ELR (cell line): ENCODE results near the gene PCTP.

Experiments
- DNase-seq: peaks from one replicate; pipeline ENCODE4 v3.0.0-alpha.2; 2015; ENCODE audit warnings: low read depth

Gene PCTP

DNA sequence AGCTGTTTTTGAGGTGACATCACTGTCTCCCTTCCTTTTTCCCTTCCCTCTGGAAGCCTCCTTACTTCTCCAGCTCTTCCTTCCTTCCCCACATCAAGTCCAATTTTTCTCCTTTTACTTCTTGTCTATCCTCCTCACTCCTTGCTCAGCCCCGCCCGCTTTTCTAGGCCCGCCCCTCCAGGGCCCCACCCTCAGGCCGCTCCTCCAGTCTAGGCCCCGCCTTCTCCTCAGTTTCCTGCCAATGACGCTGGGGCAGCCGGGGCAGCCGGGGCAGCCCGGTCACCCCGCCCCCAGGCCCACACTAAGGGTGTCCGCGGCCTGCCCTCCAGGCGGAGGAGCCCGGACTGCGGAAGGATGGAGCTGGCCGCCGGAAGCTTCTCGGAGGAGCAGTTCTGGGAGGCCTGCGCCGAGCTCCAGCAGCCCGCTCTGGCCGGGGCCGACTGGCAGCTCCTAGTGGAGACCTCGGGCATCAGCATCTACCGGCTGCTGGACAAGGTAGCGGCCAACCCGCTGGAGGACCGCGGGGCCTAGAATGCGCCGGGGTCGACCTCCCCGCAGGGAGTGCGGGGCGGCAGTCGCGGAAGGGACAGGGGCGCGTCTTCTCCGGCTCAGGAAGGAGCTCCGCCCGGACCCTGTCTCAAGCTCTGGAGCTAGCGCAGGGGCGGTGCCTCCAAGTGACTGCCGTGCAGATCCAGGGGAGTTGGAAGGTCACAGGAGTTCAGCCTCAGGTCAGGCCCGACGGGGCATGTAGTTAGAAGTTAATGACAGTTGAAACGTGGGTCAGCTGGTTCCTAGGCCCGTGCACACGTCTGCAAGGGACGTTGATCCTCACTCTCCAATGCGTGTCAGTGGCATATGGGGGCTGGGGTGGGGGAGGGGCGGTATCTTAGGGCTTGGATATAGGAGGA lies at the start of gene PCTP:
Gene PCTP (plus strand): TSS at position 302 of the 908 bp plus-strand sequence. CDS start 53 bp downstream, at position 355.
- peak; percentile 96 for DNase-seq

DNA sequence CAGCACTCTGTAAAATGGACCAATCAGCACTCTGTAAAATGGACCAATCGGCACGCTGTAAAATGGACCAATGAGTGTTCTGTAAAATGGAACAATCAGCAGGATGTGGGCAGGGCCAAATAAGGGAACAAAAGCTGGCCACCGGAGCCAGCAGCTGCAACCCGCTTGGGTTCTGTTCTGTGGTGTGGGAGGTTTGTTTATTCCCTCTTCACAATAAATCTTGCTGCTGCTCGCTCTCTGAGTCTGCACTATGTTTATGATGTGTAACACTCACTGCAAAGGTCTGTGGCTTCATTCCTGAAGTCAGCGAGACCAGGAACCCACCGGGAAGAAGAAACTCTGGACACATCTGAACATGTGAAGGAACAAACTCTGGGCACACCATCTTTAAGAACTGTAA lies 48.7 kb upstream of the PCTP start:
- no peak for DNase-seq

DNA sequence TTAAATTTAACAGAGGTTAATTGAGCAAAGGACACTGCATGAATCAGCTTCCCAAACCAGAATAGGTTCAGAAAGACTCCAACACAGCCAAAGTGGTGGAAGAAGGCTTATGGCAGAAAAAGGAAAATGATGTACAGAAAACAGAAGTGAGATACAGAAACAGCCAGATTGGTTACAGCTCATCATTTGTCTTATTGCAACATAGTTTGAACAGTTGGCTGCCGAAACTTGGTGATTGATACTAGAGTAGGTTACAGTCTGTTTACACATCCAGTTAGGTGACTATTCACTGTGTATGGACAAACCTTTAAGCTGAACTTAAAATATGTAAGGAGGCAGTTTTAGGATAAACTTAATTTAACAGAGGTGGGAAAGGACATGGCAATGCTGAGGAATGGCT lies 46.5 kb upstream of the PCTP start:
- no peak for DNase-seq

DNA sequence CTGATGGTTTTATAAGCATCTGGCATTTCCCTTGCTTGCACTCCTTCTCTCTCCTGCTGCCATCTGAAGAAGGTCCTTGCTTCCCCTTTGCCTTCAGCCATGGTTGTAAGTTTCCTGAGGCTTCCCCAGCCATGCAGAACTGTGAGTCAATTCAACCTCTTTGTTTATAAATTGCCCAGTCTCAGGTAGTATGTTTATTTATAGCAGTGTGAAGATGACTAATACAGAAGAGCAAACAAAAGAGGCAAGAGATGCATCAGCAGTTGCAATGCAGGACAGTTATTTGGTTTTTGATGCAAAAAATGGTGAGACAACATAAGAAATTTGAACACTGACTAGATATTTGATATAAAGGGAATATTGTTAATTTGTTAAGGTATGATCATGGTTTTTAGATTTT lies 45.0 kb upstream of the PCTP start:
- DNase-seq = peak; percentile 40

DNA sequence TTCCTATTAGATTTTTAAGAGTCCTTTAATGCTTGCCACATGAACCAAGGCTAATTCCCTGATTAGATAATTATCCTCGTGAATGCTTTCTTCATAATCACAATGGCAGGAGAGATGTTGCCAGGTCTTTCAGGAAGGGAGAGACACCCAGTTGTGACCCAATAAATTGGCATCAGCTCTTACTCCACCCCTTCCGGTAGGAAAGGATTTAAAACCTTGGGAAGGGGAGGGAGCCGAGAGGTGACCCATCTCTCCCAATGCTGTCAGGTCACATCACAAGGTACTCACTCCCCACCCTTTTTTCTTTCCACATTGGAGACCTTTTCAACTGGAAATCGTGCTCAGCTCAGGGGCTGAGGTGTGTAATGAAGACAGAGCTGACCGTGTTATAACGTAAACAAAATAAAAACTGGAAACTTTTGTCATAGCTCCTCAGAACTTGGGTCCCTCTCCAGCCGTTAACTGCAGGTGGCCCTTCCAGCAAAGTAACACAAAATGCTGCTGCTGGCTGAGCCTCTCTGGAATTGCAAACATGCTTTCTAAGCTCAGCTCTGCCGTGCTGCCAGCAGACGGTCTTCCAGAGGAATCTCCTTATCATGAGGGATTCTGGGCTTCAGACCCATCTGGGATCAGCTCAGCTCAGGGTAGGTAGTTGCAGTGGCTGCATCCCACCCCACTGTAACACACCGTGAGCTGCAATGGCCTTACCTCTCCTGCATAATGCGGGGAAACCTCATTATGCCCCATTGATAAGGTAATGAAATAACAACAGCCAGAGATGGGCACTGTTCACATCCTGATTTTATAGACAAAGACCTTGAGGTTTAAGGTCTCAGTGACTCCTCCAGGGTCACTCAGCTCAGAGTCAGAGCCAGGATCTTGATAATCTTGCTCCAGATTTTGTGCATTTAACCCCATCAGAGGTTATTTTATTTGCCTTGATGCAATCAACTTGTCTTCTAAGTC lies 43.8 kb upstream of the PCTP start:
- DNase-seq = no peak

DNA sequence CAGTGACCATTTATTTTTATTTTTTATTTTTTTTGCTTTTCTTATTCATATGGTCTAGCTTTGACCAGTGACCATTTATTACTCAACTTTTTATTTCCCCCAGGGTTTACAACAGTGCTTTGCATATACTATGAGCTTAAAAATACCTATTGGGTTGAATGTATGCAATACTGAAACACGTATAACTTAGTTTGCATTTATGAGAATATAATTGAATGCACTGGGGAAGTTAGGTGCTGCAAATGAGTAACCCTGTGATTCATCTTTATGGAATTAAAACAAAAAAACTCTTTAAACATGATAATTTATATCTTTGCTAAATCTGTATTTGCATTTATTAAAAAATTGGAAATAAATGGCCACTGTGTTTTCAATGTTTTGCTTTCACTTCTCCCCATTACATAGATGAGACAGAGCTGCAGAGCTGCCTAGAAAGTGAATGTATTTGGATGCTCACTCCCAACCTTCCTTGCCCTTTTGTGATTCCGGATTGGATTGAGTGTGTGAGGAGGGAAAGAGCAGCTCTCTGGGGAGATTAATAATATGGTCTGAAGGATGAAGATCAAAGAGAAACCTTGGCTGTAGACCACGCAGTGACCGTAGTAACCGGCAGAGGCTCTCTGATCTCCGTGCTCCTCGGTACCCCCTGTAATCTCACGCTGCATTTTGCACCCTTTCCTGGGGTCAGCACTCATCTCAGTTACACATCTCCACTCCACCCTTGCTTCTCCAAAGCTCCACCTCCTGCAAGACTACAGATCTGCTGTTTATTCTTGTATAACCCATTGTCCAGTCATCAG lies 42.5 kb upstream of the PCTP start:
- peak; percentile 37 for DNase-seq

DNA sequence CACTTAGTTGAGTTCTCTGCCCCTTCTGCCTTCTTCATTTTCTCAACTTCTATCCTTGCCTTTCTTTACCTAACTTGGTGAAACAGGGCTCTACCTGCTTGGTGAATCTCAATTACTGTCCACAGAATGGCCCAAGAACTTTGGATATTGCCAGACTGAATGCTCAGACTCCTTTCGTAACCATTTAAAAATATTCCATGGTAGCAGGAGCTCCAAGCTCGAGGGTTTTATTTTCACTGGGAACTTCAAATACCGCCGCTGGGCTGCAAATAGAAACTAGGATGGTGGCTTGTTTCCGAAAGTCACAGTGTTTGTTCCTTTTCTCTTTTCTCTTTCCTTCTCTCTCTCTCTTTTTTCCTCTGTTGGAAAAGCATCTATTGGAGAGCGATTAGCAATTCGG lies 41.4 kb upstream of the PCTP start:
- no peak for DNase-seq

DNA sequence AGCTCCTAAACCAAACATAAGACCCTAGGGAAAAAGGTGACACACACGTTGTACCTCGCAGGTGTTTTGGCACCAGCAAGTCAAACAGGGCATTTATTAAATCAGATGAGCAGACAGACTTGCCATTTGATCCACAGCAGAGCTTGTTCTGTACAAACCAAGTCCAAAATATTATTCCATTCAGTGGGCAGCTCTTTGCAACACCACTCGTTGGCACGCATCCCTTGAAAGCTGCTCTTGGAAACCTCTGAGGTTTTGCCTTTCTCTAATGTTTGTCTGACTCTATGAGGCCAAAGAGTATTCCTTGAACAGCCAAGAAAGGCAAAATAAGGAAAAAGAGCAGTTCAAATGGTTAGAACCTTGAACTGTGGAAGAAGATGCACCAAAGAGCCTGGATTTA lies 40.9 kb upstream of the PCTP start:
- no peak for DNase-seq

DNA sequence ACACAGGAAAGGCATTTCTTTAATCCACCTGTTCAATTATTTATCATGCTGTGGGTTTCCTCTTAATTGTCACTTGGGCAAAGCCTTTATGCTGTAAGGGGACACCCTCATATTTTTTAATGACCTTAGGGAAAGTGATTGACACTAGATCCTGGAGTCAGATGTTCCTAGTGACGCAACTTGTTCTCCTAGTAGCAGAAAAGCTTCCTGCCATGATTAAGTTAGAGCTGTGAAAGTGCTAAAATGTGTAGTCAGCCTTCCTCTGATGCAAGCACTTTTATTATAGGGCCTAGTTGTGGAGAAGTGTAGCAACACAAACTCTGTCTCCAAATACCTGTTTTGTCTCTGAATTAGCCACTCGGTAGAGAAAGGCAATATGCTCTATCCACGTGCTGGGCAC lies 40.4 kb upstream of the PCTP start:
- DNase-seq = no peak

DNA sequence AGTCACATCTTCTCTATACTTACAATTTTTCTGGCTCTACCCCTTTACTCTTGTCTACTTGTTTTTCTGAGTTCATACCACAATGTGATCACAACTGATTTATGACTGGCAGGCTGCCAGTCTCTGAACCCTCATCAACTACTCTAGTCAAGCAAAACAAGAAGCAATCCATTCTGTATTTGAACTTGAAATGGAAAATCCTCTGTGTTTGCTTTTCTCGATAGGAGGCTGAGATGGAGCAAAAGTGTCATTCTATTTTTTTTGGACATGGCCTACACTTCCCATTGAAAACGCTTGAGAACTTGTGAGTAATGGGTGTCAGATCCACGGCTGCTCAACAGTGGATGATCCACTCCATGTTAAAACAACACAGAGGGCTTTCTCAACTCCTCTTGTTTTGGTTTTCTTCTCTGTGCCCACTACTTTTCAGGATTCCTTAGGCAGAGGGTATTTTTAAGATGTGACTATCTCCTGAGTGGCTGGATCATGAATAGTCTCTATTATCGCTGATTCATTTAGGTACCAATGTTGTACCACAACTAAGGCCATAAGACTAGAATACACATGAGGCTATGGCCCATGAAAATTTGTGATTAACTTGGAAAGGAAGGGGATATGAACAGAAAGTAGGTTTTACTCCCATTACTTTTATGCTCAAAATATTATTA lies 39.9 kb upstream of the PCTP start:
- no peak for DNase-seq

DNA sequence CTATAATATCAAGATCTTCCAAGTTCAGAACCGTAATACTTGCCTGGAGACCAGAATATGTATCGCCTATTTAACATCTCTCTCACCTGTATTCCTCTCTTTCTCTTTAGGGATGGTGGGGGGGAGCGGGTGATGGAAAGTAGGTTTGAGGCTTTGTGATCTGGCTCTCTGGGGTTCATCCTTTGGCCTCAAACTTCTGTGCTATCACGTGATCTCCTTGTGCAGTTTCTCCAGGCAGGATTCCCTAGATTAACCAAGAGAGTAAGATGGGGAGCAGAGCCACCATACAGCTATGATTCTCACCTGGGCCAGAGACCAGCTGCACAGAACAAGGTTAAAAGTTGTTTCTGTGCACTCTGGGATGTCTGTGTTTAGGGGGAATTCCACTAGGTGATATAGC lies 33.4 kb upstream of the PCTP start:
- no peak for DNase-seq

DNA sequence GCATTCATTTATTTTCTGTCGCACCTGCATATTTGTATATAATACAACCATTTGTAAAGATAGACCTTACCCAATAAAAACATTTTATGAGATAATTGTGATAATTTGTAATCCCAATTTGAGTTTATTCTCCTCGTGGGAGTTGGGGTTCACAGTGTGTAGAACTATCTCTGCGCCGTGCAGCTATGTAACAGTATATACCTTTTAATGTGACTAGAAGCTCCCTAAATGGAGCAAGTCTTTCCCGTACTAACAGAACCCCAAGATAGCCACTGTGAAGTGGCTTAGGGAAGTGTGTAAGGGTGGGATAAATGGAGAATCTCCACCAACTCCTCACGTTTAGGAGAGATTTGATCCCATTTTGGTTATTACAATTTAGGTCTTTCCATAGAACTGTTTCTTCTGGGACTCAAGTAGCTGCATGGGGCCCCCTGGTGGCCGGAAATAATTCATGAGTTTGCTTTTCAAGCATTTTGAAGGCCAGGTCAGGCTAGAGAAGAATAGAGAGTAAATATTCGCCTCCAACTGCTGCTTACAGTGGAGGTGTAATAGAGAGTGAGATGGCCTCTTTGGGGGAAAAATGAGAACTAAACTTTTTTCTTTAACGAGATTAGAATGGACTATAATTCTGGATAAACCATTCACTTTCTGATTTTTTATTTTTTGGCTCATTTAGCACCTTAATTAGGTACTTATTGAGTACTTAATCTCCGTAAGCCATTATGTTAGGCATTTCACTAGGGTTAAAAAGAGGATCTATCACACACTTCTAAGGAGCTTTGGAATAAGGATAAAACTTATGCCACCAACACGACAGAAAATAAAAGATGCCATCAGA lies 32.7 kb upstream of the PCTP start:
- DNase-seq = peak; percentile 79

DNA sequence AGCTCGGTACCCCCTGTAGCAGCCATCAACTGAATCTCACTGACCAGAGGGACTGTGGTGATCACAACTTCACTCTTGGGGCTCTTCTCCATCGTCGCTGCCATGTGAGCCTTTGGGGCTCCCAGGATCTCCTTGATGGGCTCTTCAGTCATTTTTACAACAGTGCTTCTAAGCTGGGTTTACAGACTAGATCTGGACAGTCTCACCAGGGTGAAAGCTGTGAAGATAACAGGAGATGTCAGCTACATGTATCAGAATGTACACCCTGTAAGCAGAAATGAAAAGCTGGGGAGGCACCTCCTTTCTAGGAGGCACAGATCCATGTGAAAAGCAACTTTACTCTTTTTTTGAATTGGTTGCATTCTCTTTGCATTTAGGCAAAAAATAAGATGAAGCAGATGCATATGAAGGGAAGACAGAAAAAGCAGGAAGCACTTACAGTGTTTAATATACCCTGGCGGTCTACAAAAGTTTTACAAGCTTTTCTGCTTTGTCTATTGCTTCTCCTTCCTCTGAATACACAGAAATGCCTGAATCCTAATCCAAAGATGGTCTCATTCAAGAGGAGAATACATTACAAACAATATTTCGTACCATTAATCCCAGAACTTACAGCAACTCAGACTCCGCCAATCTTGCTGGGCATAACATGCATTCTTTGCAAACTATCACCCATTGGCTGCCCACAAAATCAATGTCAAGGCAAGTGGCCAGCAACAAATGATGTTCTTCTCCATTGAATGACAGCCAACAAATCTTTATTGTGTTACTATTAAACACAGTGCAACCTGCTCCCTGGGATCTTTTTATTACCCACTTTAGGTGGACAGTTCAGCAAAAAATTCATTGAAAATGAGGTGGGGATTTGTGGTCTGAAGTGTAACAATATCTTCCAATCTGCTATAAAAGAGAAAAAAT lies 29.7 kb upstream of the PCTP start:
- no peak for DNase-seq

DNA sequence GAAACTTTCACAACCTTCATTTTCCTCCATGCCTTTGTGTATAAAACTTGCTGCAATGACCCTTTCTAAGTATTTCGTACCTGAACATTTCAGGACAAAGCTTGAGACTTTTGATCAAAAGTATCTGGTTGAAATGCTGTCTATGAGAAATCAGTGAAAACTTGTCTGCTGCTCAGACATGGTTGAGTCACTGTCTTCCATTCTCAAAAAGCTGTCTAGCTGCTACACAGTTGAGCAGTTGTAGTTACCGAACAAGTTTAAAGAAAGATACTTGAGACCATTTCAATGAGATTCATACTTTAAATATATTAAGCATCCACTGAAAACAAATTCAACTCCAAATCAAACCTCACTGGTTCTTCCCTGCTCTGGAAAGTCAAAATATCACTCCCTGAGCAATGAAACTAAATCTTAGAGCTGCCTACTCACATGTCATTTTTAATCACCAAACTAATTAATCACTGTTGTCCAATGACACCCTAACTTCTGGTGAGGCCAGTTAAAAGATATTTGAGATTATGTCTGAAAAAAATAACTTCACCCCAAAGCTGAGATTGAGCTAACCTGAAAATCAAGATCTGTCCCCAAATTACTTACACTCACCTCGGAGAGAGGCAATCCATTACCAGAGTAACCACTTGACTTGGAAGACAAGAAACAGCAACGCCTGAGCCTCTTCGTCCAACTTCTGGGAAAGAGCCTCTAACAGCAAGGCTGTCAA lies 28.7 kb upstream of the PCTP start:
- no peak for DNase-seq

DNA sequence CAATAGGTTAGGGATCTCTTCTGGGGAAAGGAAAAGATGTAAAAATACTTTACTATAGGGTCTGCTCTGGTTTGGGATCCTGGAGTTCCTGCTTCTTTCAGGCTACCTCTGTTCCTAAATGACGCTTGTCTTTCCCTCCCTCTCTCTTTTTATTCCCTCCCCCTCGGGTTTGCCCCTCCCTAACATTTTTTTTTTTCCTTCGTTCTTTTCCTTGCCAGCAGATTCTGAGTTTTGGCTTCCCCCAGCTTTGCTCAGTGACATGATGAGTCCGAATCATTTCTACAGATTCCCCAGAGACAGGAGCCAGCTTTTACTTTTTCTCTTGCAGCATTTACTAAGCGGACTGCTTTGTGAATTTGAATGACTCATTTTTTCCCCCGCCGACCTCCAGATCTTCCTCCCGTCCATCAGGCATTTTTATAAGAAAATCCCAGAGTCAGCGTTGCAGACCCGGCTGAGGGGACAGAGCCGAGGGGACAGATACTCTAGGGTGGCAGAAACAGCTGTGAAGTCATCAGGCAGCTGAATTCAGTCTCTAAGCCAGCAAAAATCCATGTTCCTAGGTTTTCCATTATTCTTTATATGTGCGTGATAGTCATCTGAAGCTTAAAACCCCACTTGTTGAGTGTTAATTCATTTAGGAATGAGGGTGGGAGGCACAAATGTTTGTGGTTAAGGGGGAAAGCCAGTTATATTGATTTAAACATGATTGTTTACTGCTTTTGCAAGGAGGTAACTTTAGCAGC lies 27.9 kb upstream of the PCTP start, which contains the start of gene TMEM100:
Gene TMEM100 (minus strand): TSS at position 123 of the 746 bp plus-strand sequence. CDS start 1,794 bp downstream, outside the sequence.
- peak; percentile 56 for DNase-seq

DNA sequence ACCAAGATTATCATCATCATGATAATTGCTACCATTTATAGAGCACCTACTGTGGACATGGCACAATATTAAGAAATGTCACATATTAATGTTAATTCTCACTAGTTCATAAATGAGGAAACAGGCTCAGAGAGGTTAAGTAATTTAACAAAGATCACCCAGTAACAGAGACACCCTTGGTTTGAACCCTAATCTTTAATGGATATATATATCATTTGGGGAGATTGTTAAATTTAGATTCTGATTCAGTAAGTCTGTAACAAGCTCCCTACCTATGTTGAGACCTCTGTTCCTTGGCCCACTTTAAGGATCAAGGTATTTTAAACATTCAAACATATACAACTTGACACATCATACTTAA lies 27.4 kb upstream of the PCTP start:
- no peak for DNase-seq

DNA sequence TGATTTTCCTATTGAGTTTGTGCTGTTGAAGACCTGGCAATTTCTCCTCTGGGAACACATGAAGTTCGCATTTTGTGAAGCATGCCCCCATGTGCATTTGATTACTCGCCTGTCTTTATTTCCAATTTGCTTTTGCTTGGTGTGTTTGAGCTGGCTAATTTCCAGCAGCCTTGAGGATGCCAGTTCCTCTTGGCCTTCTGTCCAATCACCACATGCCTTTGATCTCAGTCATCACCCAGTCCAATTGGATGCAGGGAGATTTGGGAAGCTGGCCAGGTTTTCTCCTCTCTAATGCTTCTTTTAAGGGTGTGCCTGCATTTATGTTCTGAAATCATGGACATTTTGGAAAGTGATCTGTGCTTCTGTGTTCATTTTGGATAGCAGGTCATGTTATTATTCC lies 24.4 kb upstream of the PCTP start:
- peak; percentile 78 for DNase-seq

DNA sequence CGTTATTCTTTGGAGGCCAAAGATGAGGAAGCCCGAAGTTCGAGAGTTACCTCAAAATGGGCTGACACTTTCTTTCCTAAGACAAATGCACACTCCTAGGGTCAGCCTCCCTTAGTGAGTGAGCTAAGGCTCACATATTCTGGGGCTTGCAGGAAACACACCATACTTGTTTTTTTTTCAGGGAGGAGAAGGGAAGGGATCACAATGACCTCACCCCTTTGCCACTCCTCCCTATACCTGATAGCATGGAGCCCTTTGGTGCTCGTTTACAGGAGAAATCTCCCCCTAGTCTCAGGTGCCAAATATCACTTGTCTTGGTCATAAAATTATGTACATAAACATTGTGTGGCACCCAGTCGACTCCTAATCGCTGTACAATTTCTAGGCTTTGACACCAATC lies 23.6 kb upstream of the PCTP start:
- no peak for DNase-seq
